HepG2 (cell line): ENCODE results near the gene PIP4K2C. TPM values are rescaled to one million over a fixed set of nuclear protein-coding genes. Genes with fewer than 3 reads are reported as not detected.

ENCODE experiments used
- ATAC-seq: fragments of 200-7000 bp; cut with Tn5 transposase; 3 replicates; pipeline ENCODE4 v1.9.1; 2020; ENCODE audit warnings: mild to moderate bottlenecking, moderate library complexity
- BruUV-seq: library from RNA; stranded (reverse); fragments of 400-500 nt; replicated peaks from 2 replicates; lab custom pipeline; 2021; lab: Mats Ljungman, UMichigan
- CTCF ChIA-PET: fragments of 300-600 bp; formaldehyde crosslinking; extraction: SDS; loops from one replicate; lab custom pipeline; 2021; ENCODE audit warnings: low total read pairs, inconsistent platforms, low intra/inter-chr PET ratio; lab: Yijun Ruan, JAX
- POLR2A ChIA-PET: fragments of 350-600 bp; sonication (Branson Sonifier 250); formaldehyde crosslinking; loops from one replicate; lab custom pipeline; 2020; ENCODE audit warnings: antibody characterized with exemption, inconsistent platforms; lab: Yijun Ruan, JAX
- DNase-seq: peaks from one replicate; pipeline ENCODE4 v3.0.0-alpha.2; 2015; ENCODE audit warnings: low spot score
- FAIRE-seq: peaks from 3 replicates; lab custom pipeline; 2011; peaks lifted over from hg19 to GRCh38; lab: Jason Lieb, UNC
- H2AFZ ChIP-seq: one replicate; pipeline ENCODE4 v1.6.1; 2011; ENCODE audit warnings: low read length, inconsistent platforms
- H3K27ac ChIP-seq: fragments of 300-600 bp; 3 replicates; pipeline ENCODE4 v1.8.0; 2011; ENCODE audit warnings: mixed run types, mild to moderate bottlenecking, mixed read lengths, low read length, inconsistent platforms; ENCODE audit not compliant: insufficient read depth; ENCODE audit errors: extremely low read length
- H3K27me3 ChIP-seq, 2 experiments: fragments of 200-600 bp in 1 of 2; 2 replicates in 1 of 2; 3 replicates in 1 of 2; pipeline versions ENCODE4 v1.6.0 to v1.8.0; 2011; ENCODE audit warnings: low read length in 2 of 2, mild to moderate bottlenecking in 2 of 2, moderate library complexity in 2 of 2, inconsistent platforms in 1 of 2; ENCODE audit not compliant: insufficient read depth in 2 of 2, control insufficient read depth in 1 of 2
- H3K36me3 ChIP-seq, 2 experiments: fragments of 200-600 bp in 1 of 2; replicated peaks in 1 of 2; 2 replicates in 1 of 2; 3 replicates in 1 of 2; pipeline versions ENCODE4 v1.5.1 to v1.8.0; 2011; ENCODE audit warnings: low read length in 2 of 2, inconsistent platforms in 1 of 2; ENCODE audit not compliant: insufficient read depth in 2 of 2, control insufficient read depth in 1 of 2
- H3K4me1 ChIP-seq: 2 replicates; pipeline ENCODE4 v1.5.1; 2012; ENCODE audit warnings: low read length, inconsistent platforms; ENCODE audit not compliant: insufficient read depth
- H3K4me2 ChIP-seq: 2 replicates; pipeline ENCODE4 v1.6.0; 2011; ENCODE audit warnings: low read depth, low read length, inconsistent platforms
- H3K4me3 ChIP-seq, 3 experiments: fragments of 200-600 bp in 1 of 3; sonication (generic), shearing (Covaris generic) in 1 of 3; replicated peaks in 1 of 3; 2 replicates each; pipeline ENCODE4 v1.5.1; 2011 to 2016; ENCODE audit warnings: low read length in 3 of 3, inconsistent platforms in 2 of 3, low read depth in 2 of 3, mild to moderate bottlenecking in 2 of 3, control low read depth in 1 of 3, mixed read lengths in 1 of 3; ENCODE audit not compliant: insufficient read depth in 1 of 3
- H3K79me2 ChIP-seq: one replicate; pipeline ENCODE4 v1.6.1; 2011; ENCODE audit warnings: low read length, inconsistent platforms; ENCODE audit not compliant: insufficient read depth
- H3K9ac ChIP-seq: 2 replicates; pipeline ENCODE4 v1.6.0; 2011; ENCODE audit warnings: mild to moderate bottlenecking, low read depth, low read length, inconsistent platforms; ENCODE audit not compliant: insufficient read depth
- H3K9me3 ChIP-seq: 2 replicates; pipeline ENCODE4 v1.5.1; 2012; ENCODE audit warnings: mild to moderate bottlenecking, low read length
- H4K20me1 ChIP-seq: 2 replicates; pipeline ENCODE4 v1.6.0; 2011; ENCODE audit warnings: inconsistent platforms, mild to moderate bottlenecking, low read length, moderate library complexity; ENCODE audit not compliant: insufficient read depth
- BCL6 ChIP-seq: IDR thresholded peaks from 2 replicates; pipeline ENCODE4 v1.6.1; 2016; ENCODE audit warnings: missing genetic modification reagents, missing compliant biosample characterization
- EZH2 ChIP-seq: conservative IDR thresholded peaks from 2 replicates; pipeline ENCODE4 v1.6.1; 2012; ENCODE audit warnings: mild to moderate bottlenecking, low read depth, low read length, moderate library complexity
- HDAC6 ChIP-seq: fragments of 200-600 bp; sonication (generic); IDR thresholded peaks from 2 replicates; pipeline ENCODE4 v1.7.0; 2017; ENCODE audit warnings: mild to moderate bottlenecking, antibody characterized with exemption, low read length, low read depth
- HNF4A ChIP-seq: sonication (generic); formaldehyde crosslinking; IDR thresholded peaks from 2 replicates; pipeline ENCODE4 v1.4.0; 2020; ENCODE audit warnings: missing genetic modification reagents
- JARID2 ChIP-seq: sonication (generic); formaldehyde crosslinking; IDR thresholded peaks from 2 replicates; pipeline ENCODE4 v1.8.1; 2023; ENCODE audit warnings: missing genetic modification reagents, inconsistent platforms; ENCODE audit not compliant: insufficient replicate concordance
- KLF15 ChIP-seq: sonication (generic); formaldehyde crosslinking; IDR thresholded peaks from 2 replicates; pipeline ENCODE4 v1.8.1; 2023; ENCODE audit warnings: borderline replicate concordance, mild to moderate bottlenecking, inconsistent platforms, missing genetic modification reagents, mixed read lengths
- KLF6 ChIP-seq: IDR thresholded peaks from 2 replicates; pipeline ENCODE4 v1.8.0; 2016; ENCODE audit warnings: missing biosample characterization, missing genetic modification reagents
- MEIS2 ChIP-seq: sonication (generic); formaldehyde crosslinking; IDR thresholded peaks from 2 replicates; pipeline ENCODE4 v1.9.0; 2021; ENCODE audit warnings: mild to moderate bottlenecking, missing genetic modification reagents
- NCOR1 ChIP-seq: fragments of 200-600 bp; sonication (generic); IDR thresholded peaks from 2 replicates; pipeline ENCODE4 v1.7.0; 2017; ENCODE audit warnings: antibody characterized with exemption, low read length, borderline replicate concordance
- WIZ ChIP-seq: sonication (generic); formaldehyde crosslinking; IDR thresholded peaks from 2 replicates; pipeline ENCODE4 v1.5.1; 2020; ENCODE audit warnings: mild to moderate bottlenecking, missing genetic modification reagents
- ZNF296 ChIP-seq: sonication (generic); formaldehyde crosslinking; conservative IDR thresholded peaks from 2 replicates; pipeline ENCODE4 v1.5.0; 2020; ENCODE audit warnings: mild to moderate bottlenecking, missing genetic modification reagents
- ZNF3 ChIP-seq: IDR thresholded peaks from 2 replicates; pipeline ENCODE4 v1.7.0; 2017; ENCODE audit warnings: inconsistent platforms
- ZNF333 ChIP-seq: sonication (generic); formaldehyde crosslinking; IDR thresholded peaks from 2 replicates; pipeline ENCODE4 v1.4.0; 2020; ENCODE audit warnings: mild to moderate bottlenecking, missing genetic modification reagents, borderline replicate concordance
- ZNF569 ChIP-seq: sonication (generic); formaldehyde crosslinking; IDR thresholded peaks from 2 replicates; pipeline ENCODE4 v1.5.0; 2020; ENCODE audit warnings: mild to moderate bottlenecking, missing genetic modification reagents, moderate library complexity, borderline replicate concordance
- ZSCAN20 ChIP-seq: sonication (generic); formaldehyde crosslinking; IDR thresholded peaks from 2 replicates; pipeline ENCODE4 v1.4.0; 2020; ENCODE audit warnings: missing genetic modification reagents, mild to moderate bottlenecking, borderline replicate concordance
- WGBS: methylation state at CpG from one replicate; pipeline ENCODE4 v1.1.6; 2017; ENCODE audit warnings: low lambda C conversion rate; 5-methylcytosine and 5-hydroxymethylcytosine counted together
- in situ Hi-C: cut with HindIII; loops from 2 replicates; pipeline ENCODE4 v1.10.0; 2017; ENCODE audit warnings: low pct_unique_long_range_greater_than_20kb; ENCODE audit not compliant: extremely low pct_ligation_motif_present
- intact Hi-C: fragments of 100-400 bp; cut with micrococcal nuclease; formaldehyde crosslinking; loops from one replicate; pipeline ENCODE4 v1.10.0; 2022; ENCODE audit not compliant: unreplicated experiment
- polyA plus RNA-seq, 8 experiments: library from polyadenylated mRNA; depleted of rRNA in 3 of 8; stranded (reverse) in 7 of 8; unstranded in 1 of 8; fragments of >200 nt; fragmentation: Illumina TruSeq in 4 of 8; extraction: Trizol in 4 of 8; gene quantifications; 2 replicates each; pipeline versions ENCODE4 v1.2.1 to v1.2.3, GENCODE V29; 2011 to 2016; ENCODE audit warnings: low read depth in 4 of 8, missing spikeins in 1 of 8, mixed read lengths in 1 of 8; ENCODE audit not compliant: insufficient read depth in 1 of 8
- total RNA-seq, 5 experiments: library from RNA; depleted of rRNA; stranded (reverse); fragments of >200 nt; fragmentation: Illumina TruSeq; extraction: Trizol; gene quantifications; 2 replicates each; pipeline ENCODE4 v1.2.3, GENCODE V29; 2016; ENCODE audit warnings: low read depth in 1 of 5
- TF ChIP-seq, protein P1 (sequence below): sonication (generic); formaldehyde crosslinking; conservative IDR thresholded peaks from 2 replicates; pipeline ENCODE4 v1.4.0; 2020; ENCODE audit warnings: missing genetic modification reagents
- TF ChIP-seq, protein P2 (sequence below): IDR thresholded peaks from 2 replicates; pipeline ENCODE4 v1.4.0; 2020; ENCODE audit warnings: mild to moderate bottlenecking, missing genetic modification reagents
- TF ChIP-seq, protein P3 (sequence below): sonication (generic); IDR thresholded peaks from 2 replicates; pipeline ENCODE4 v1.6.1; 2016; ENCODE audit warnings: low read depth, borderline replicate concordance

PIP4K2C gene
- total and polyA plus RNA-seq, 2 of the 13 experiments (the other 11 are each of a cell fraction or from before 2014, with no cell fraction given): 23.3 to 26.4 TPM

DNA sequence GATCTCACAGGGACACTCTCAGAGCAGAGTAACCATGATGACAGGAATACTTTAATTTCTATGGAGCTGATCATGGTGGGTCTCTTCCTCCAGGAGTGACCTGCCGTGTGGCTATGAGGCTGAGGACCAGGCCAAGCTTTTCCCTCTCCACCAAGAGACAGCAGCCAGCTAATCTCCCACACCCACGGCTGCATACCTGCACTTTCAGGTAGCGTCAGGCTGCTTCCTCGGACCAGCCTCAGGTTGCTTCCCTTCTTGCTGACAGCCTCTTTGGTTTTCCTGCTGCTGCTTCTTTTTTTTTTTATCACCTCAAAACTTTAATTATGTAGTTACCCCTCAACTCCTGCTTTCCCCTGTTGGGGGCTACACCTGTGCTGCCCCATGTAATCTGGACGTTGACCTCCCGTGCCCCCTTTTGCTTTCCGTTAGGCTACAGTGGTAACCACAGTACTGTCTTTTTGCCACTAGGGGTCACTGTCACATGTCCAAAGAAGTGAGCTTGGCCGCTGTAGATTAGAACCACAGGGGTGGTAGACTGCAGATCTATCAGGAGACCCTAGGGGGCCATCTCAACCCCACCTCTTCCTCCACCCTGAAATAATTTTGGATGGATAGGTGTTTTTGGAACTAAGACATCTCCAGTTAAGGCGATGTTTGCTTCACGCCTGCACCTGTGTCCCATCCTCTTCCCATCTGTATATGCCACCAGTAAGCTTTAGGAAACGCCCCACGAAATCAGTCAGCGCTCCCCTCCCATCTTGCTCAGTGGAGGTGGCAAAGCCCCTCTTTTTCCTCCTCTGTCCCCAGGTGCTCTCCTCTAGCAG lies 7.8 kb upstream of the PIP4K2C start:
- FAIRE-seq (peak; percentile 94), ATAC-seq (peak; percentile 76), DNase-seq (peak; percentile 86)
- in situ Hi-C loops (loop anchor here (5.0 kb wide), 1 partner anchor 39 kb away; no protein-coding TSS in a partner anchor), intact Hi-C loops (loop anchor here (1.0 to 5.0 kb wide), 3 partner anchors 38 to 154 kb away; partner anchors contain the start of genes AGAP2 and B4GALNT1)
- no peak overlapping the region for H3K4me2 ChIP-seq
- no peak overlapping the region for H3K27ac ChIP-seq
- ChIA-PET POLR2A (interaction anchor here (0.9 to 2.6 kb wide), 8 partner anchors 28 to 110 kb away, joined by 3 to 8 read pairs (median 4); partner anchors contain the start of genes ARHGEF25, B4GALNT1, DDIT3 and OS9), CTCF (interaction anchor here (1.0 to 3.8 kb wide), 6 partner anchors 33 to 110 kb away, joined by 3 to 53 read pairs (median 5); partner anchors contain the start of genes B4GALNT1, KIF5A and OS9)
- no peak overlapping the region for H2AFZ ChIP-seq
- H3K9ac ChIP-seq: no peak overlapping the region
- peaks cover 3 to 25% of the 10 kb centered on the region in 2 experiments for H3K36me3 ChIP-seq
- no TSS peak for BruUV-seq
- H3K4me3 ChIP-seq: no peak overlapping the region
- H3K9me3 ChIP-seq: no peaks in the 10 kb centered on the region
- no peaks in the 10 kb centered on the region for H3K27me3 ChIP-seq
- 58% methylated on average over 13 of the region's 13 CpGs for WGBS
- peaks cover 2% of the 10 kb centered on the region for H3K79me2 ChIP-seq
- no peaks in the 10 kb centered on the region for H4K20me1 ChIP-seq
- H3K4me1 ChIP-seq: peaks cover 43% of the 10 kb centered on the region
- no peak for TF ChIP-seq ZNF296 (CRISPR knock-in tag)
- TF ChIP-seq WIZ (CRISPR knock-in tag): no peak
- TF ChIP-seq, protein P1, sequence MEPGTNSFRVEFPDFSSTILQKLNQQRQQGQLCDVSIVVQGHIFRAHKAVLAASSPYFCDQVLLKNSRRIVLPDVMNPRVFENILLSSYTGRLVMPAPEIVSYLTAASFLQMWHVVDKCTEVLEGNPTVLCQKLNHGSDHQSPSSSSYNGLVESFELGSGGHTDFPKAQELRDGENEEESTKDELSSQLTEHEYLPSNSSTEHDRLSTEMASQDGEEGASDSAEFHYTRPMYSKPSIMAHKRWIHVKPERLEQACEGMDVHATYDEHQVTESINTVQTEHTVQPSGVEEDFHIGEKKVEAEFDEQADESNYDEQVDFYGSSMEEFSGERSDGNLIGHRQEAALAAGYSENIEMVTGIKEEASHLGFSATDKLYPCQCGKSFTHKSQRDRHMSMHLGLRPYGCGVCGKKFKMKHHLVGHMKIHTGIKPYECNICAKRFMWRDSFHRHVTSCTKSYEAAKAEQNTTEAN (CRISPR knock-in tag): no peak
- no peak for TF ChIP-seq ZNF333 (CRISPR knock-in tag)
- no peak for TF ChIP-seq JARID2 (CRISPR knock-in tag)
- TF ChIP-seq BCL6 (CRISPR knock-in tag): no peak
- TF ChIP-seq NCOR1: no peak
- no peak for TF ChIP-seq ZNF569
- no peak for TF ChIP-seq KLF15
- peak; percentile 39 for TF ChIP-seq HNF4A (CRISPR knock-in tag)
- no peak for TF ChIP-seq MEIS2 (CRISPR knock-in tag)
- no peak for TF ChIP-seq ZSCAN20 (CRISPR knock-in tag)
- no peak for TF ChIP-seq KLF6 (CRISPR knock-in tag)
- no peak for TF ChIP-seq ZNF3 (CRISPR knock-in tag)
- TF ChIP-seq, protein P2, sequence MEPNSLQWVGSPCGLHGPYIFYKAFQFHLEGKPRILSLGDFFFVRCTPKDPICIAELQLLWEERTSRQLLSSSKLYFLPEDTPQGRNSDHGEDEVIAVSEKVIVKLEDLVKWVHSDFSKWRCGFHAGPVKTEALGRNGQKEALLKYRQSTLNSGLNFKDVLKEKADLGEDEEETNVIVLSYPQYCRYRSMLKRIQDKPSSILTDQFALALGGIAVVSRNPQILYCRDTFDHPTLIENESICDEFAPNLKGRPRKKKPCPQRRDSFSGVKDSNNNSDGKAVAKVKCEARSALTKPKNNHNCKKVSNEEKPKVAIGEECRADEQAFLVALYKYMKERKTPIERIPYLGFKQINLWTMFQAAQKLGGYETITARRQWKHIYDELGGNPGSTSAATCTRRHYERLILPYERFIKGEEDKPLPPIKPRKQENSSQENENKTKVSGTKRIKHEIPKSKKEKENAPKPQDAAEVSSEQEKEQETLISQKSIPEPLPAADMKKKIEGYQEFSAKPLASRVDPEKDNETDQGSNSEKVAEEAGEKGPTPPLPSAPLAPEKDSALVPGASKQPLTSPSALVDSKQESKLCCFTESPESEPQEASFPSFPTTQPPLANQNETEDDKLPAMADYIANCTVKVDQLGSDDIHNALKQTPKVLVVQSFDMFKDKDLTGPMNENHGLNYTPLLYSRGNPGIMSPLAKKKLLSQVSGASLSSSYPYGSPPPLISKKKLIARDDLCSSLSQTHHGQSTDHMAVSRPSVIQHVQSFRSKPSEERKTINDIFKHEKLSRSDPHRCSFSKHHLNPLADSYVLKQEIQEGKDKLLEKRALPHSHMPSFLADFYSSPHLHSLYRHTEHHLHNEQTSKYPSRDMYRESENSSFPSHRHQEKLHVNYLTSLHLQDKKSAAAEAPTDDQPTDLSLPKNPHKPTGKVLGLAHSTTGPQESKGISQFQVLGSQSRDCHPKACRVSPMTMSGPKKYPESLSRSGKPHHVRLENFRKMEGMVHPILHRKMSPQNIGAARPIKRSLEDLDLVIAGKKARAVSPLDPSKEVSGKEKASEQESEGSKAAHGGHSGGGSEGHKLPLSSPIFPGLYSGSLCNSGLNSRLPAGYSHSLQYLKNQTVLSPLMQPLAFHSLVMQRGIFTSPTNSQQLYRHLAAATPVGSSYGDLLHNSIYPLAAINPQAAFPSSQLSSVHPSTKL (CRISPR knock-in tag): peak; percentile 29; the same call in 1 of the 2 replicates
- TF ChIP-seq HDAC6: no peak
- TF ChIP-seq EZH2: no peak
- TF ChIP-seq, protein P3, sequence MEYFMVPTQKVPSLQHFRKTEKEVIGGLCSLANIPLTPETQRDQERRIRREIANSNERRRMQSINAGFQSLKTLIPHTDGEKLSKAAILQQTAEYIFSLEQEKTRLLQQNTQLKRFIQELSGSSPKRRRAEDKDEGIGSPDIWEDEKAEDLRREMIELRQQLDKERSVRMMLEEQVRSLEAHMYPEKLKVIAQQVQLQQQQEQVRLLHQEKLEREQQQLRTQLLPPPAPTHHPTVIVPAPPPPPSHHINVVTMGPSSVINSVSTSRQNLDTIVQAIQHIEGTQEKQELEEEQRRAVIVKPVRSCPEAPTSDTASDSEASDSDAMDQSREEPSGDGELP: no peak
